ENCODE data around the gene PSMD5. TPM values are rescaled to one million over a fixed set of nuclear protein-coding genes. Genes with fewer than 3 reads are reported as not detected.

PSMD5 gene
- total and polyA plus RNA-seq, 9 of the 15 experiments (the other 6 are each of a cell fraction or from before 2014, with no cell fraction given): 46.4 to 148 (median 76.3) TPM

DNA sequence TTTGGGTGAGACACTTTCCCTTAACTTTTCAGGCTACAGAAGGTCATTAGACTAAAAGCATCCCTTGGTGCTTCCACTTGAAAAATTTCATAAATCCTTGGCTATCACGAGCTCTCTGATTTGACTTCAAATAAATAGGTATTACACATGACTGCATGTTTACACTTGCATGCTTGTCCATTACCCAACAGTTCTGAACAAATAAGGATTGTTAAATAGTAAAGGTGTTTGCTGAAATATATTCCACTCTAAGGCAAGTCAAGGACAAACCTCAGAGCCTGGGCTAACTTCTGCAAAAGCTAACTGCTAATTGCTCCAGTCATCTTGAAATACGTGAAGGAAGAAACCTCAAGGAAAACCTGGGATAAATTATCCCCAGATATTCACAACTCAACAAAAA is 64.0 kb downstream of the PSMD5 start:
- in situ Hi-C loops (cut with MboI): no loop called here
- CTCF ChIA-PET (ENCODE audit: low intra/inter-chr PET ratio): no interaction called here

More for the DNA sequence above, 64.0 kb downstream of the PSMD5 start:
- no peak overlapping the region for H3K9ac ChIP-seq (ENCODE audit: insufficient read depth in 1 of 2, low read depth in 2 of 2, low read length in 2 of 2)
- ATAC-seq: no peak
- H2AFZ ChIP-seq (ENCODE audit: low read depth, low read length): no peak overlapping the region
- H3K9me1 ChIP-seq (ENCODE audit: control insufficient read depth, insufficient read depth, low read length): no peaks in the 10 kb centered on the region
- H3K4me1 ChIP-seq (replicated peaks in 1 of 2; ENCODE audit: control insufficient read depth in 2 of 2, insufficient read depth in 2 of 2, low read length in 2 of 2): peaks cover 17 to 38% of the 10 kb centered on the region in 2 experiments; a peak in 3 of 5 replicates
- no peak overlapping the region for H3K4me3 ChIP-seq
- BruUV-seq (replicated peaks): no TSS peak
- no peaks in the 10 kb centered on the region for H4K20me1 ChIP-seq (replicated peaks; ENCODE audit: control insufficient read depth, insufficient read depth, low read length)
- no peak overlapping the region for H3K27ac ChIP-seq (ENCODE audit: extremely low read depth, low read depth, low read length)
- WGBS (ENCODE audit: insufficient coverage, low coverage, missing lambda C conversion rate): 81% methylated on average over 2 of the region's 2 CpGs
- H3K27me3 ChIP-seq (ENCODE audit: control insufficient read depth in 2 of 2, insufficient read depth in 2 of 2, low read length in 2 of 2): no peaks in the 10 kb centered on the region
- no peak for FAIRE-seq
- DNase-seq (ENCODE audit: extremely low read depth in 1 of 4, low spot score in 3 of 4): no peak
- H3K36me3 ChIP-seq (ENCODE audit: control insufficient read depth, insufficient read depth, low read length): peaks cover 80% of the 10 kb centered on the region
- H3K79me2 ChIP-seq (ENCODE audit: control insufficient read depth, insufficient read depth, low read length): peaks cover 57% of the 10 kb centered on the region
- H3K4me2 ChIP-seq (ENCODE audit: insufficient read depth, low read length): no peak overlapping the region
- H3K9me3 ChIP-seq (replicated peaks; ENCODE audit: control insufficient read depth, insufficient read depth, low read depth, low read length): no peaks in the 10 kb centered on the region
- POLR2A ChIA-PET: interaction anchor here (1.2 to 3.3 kb wide), 4 partner anchors 9 to 14 kb away, joined by 3 to 19 read pairs (median 9); partner anchors contain the start of gene FBXW2
- TF ChIP-seq, protein P1, sequence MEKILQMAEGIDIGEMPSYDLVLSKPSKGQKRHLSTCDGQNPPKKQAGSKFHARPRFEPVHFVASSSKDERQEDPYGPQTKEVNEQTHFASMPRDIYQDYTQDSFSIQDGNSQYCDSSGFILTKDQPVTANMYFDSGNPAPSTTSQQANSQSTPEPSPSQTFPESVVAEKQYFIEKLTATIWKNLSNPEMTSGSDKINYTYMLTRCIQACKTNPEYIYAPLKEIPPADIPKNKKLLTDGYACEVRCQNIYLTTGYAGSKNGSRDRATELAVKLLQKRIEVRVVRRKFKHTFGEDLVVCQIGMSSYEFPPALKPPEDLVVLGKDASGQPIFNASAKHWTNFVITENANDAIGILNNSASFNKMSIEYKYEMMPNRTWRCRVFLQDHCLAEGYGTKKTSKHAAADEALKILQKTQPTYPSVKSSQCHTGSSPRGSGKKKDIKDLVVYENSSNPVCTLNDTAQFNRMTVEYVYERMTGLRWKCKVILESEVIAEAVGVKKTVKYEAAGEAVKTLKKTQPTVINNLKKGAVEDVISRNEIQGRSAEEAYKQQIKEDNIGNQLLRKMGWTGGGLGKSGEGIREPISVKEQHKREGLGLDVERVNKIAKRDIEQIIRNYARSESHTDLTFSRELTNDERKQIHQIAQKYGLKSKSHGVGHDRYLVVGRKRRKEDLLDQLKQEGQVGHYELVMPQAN (IDR thresholded peaks at IDR 0.05; ENCODE audit: borderline replicate concordance): no peak
- no peak for TF ChIP-seq BCOR (IDR thresholded peaks at IDR 0.05)
- TF ChIP-seq LCOR (CRISPR knock-in tag; IDR thresholded peaks at IDR 0.05): no peak
- no peak for TF ChIP-seq ATF6 (CRISPR knock-in tag; IDR thresholded peaks at IDR 0.05)
- TF ChIP-seq NCOA6 (IDR thresholded peaks at IDR 0.05): no peak
- TF ChIP-seq DMBX1 (CRISPR knock-in tag; IDR thresholded peaks at IDR 0.05; ENCODE audit: borderline replicate concordance): no peak
- TF ChIP-seq COPS2 (conservative IDR thresholded peaks at IDR 0.05): no peak
- no peak for TF ChIP-seq MED1 (CRISPR knock-in tag; IDR thresholded peaks at IDR 0.05; ENCODE audit: borderline replicate concordance)
- no peak for TF ChIP-seq MIER1 (IDR thresholded peaks at IDR 0.05; ENCODE audit: low read depth)
- TF ChIP-seq MCM5 (IDR thresholded peaks at IDR 0.05; ENCODE audit: low read depth): no peak
- TF ChIP-seq PURB (CRISPR knock-in tag; IDR thresholded peaks at IDR 0.05; ENCODE audit: low read depth): no peak
- no peak for TF ChIP-seq ZSCAN29 (IDR thresholded peaks at IDR 0.05)
- TF ChIP-seq CXXC5 (CRISPR knock-in tag; IDR thresholded peaks at IDR 0.05): no peak
- no peak for TF ChIP-seq ZKSCAN8 (CRISPR knock-in tag; IDR thresholded peaks at IDR 0.05)
- no peak for TF ChIP-seq ZNF696 (CRISPR knock-in tag; conservative IDR thresholded peaks at IDR 0.05)
- no peak for TF ChIP-seq ZNF316 (IDR thresholded peaks at IDR 0.05)
- TF ChIP-seq MAFK (IDR thresholded peaks at IDR 0.05; ENCODE audit: low read length): no peak
- TF ChIP-seq CSDE1 (IDR thresholded peaks at IDR 0.05): no peak
- intact Hi-C loops (cut with micrococcal nuclease): no loop called here
